HG02642 (cell line): ENCODE measurements around the gene TRAF3.

Experiments
- ATAC-seq: cut with Tn5 transposase; IDR thresholded peaks from one replicate; pipeline ENCODE4 v1.9.1; 2021; ENCODE audit warnings: mild to moderate bottlenecking; ENCODE audit not compliant: unreplicated experiment, poor library complexity

TRAF3 gene

DNA sequence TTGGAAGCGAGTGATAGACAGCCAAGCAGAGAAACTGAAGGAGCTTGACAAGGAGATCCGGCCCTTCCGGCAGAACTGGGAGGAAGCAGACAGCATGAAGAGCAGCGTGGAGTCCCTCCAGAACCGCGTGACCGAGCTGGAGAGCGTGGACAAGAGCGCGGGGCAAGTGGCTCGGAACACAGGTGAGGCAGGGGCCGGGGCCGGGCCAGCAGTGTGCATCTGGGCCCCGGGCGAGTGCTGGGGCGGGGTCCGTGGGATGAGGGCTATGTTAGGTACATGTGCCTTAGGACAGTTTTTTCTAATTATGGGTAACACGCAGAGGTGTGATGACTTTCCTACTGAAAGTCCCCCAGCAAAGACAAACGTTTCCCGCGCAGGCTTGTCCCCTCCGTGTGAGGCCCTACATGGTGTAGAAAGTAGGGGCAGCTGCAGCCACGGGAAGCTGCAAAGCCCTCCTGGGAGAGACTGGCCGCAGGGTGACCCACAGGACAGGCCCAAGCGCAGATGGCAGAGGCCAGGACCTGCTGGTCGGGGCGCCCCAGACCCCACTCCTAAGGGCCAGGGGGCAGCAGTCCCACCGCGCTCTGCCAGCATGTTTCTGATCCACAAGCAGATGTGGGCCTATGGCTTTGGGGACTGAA lies 126.1 kb downstream of the TRAF3 start:
- no peak for ATAC-seq

- no peak for ATAC-seq
Measured at GRCh38 chr14:102903889-102904512, 126.8 kb downstream of the TRAF3 start.

DNA sequence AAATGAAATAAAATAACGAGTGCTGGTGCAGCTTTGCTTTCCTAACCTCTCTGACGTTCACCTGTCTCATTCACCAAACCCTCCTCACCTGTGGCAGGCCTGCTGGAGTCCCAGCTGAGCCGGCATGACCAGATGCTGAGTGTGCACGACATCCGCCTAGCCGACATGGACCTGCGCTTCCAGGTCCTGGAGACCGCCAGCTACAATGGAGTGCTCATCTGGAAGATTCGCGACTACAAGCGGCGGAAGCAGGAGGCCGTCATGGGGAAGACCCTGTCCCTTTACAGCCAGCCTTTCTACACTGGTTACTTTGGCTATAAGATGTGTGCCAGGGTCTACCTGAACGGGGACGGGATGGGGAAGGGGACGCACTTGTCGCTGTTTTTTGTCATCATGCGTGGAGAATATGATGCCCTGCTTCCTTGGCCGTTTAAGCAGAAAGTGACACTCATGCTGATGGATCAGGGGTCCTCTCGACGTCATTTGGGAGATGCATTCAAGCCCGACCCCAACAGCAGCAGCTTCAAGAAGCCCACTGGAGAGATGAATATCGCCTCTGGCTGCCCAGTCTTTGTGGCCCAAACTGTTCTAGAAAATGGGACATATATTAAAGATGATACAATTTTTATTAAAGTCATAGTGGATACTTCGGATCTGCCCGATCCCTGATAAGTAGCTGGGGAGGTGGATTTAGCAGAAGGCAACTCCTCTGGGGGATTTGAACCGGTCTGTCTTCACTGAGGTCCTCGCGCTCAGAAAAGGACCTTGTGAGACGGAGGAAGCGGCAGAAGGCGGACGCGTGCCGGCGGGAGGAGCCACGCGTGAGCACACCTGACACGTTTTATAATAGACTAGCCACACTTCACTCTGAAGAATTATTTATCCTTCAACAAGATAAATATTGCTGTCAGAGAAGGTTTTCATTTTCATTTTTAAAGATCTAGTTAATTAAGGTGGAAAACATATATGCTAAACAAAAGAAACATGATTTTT lies 128.2 kb downstream of the TRAF3 start:
- no peak for ATAC-seq

DNA sequence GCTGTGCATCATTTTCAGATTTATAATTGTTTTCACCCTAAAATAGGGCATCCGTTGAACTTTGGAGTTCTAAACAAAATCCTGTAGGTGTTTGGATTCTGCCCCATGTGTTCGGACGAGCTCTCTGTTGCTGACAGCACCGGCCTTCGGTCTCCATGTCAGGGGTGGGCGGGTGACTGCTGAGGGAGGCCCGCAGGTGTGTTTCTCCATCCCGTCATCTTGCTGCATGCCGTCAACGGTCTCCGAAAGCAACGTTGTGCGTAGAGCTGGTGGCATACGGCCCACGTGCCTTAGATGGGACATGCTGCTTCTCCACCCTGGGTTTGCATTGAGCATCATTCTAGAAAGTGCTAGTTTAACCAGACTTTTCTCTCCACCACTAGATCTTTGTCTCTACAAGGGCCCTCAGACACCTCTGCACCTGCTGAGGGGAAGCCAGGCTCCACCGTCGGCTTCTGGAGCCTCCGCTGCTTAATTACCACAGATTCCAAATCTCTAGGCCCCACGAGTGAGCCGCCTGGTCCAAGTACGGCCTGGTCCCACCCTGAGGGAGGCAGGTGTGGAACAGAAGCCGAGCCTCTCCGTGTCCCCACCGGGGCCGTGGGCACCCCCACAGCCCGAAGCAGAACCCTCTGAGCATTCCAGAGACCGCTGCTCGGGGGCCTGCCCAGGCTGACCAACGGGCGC lies 129.5 kb downstream of the TRAF3 start:
- ATAC-seq = no peak

DNA sequence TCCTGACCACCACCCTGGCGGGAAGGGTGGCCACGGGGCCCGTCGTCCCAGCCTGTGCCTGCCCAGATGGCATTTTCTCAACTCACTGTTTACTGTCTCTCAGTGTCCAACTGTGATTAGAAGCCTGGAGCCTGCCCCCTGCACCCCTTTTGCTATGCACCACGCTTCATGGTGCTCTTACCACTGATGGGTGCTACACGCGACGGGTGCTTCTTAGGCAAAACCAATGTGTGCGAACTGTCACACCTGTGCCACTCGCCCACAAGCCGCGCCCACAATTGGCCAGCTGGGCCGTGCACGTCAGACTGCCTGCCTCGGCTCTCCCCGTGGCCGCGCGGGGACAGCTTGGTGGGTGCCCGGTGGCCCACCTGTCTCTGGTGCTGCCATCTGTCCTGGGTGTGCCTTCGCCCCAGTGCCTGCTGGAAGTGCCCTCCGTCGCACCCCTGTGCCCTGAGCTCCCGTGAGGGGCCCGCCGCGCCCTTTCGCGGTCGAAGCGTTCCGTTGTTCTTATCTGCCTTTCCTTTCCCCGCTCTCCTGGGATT lies 130.1 kb downstream of the TRAF3 start:
- ATAC-seq = no peak

GRCh38 chr14:102907980-102908730 lies 130.9 kb downstream of the TRAF3 start:
- ATAC-seq = no peak

- no peak for ATAC-seq
Measured at GRCh38 chr14:102908766-102909455, 131.7 kb downstream of the TRAF3 start.

GRCh38 chr14:102909462-102909861 lies 132.2 kb downstream of the TRAF3 start:
- no peak for ATAC-seq

DNA sequence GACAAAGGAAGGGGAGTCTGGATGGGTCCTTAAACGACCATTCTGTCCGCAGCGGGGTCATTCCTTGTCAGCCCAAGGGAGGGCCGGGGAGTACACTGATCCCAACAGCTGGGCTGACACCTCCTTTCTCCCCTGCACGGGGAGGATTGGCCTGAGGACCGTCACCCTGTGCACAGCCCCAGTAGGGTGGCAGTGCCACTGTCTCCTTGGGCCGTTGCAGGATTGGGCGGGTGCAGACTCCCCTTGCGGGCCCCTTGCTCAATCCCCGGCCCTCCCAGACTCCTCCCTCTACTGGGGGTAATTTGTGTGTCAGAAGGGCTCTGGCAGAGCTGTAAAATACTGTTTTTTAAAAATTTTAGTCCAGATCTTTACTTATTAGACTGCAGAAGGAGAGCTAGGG lies 132.7 kb downstream of the TRAF3 start:
- ATAC-seq = no peak

GRCh38 chr14:102910442-102910841 lies 133.2 kb downstream of the TRAF3 start:
- ATAC-seq = no peak

DNA sequence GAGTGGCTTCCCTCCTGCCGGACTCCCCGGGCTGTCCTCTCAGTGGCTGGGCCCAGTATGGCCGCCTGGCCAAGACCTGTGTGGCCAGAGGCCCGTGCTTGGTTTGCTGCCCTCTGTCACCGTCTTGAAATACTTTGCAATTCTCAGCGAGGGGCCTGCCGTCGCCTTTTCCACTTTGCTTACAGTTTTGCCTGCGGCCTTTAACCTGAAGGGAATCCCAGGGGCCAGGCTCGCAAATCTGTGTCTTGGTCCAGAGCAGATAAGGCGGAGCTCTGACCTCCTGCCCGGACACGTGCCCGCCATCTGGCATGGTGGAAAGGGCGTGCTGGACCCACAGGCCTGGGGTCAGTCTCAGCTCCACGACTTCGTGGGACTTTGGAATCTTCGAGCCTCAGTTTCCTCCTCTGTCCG lies 134.3 kb downstream of the TRAF3 start:
- no peak for ATAC-seq

DNA sequence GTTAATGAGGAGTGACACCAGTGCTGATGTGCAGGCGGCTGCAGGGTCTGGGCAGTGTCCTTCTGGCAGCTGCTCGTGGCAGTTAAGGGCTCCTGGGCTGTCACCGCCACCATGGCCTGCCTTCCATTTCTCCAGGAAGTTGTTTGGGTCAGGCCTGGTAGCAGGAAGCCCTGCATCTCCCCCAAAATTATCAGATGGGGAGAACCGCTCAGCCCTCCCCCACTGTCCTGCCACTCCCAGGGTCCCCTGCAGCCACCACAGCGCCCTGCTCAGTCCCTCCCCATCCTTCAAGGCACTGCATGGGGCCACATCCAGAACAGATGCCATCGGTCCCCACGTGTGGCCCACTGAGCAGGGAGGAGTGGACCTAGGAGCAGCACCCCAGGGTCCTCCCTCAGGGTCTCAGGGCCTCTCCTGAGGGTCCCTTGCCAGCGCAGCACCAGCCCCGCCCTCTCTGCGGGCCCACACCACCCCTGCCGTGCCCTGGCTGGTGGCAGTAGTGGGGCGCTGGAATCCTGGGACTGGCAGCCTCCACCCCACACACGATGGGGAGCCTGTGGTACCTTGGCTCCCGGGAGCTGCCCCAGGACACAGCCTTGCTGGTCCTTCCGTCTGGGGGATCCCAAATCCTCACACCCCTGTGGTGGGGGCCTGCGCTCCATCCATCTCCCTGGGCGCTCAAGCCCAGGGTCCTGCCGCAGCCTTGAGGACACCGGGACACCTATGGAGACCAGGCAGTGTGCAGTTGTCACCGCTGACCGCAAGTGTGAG lies 134.9 kb downstream of the TRAF3 start:
- no peak for ATAC-seq

DNA sequence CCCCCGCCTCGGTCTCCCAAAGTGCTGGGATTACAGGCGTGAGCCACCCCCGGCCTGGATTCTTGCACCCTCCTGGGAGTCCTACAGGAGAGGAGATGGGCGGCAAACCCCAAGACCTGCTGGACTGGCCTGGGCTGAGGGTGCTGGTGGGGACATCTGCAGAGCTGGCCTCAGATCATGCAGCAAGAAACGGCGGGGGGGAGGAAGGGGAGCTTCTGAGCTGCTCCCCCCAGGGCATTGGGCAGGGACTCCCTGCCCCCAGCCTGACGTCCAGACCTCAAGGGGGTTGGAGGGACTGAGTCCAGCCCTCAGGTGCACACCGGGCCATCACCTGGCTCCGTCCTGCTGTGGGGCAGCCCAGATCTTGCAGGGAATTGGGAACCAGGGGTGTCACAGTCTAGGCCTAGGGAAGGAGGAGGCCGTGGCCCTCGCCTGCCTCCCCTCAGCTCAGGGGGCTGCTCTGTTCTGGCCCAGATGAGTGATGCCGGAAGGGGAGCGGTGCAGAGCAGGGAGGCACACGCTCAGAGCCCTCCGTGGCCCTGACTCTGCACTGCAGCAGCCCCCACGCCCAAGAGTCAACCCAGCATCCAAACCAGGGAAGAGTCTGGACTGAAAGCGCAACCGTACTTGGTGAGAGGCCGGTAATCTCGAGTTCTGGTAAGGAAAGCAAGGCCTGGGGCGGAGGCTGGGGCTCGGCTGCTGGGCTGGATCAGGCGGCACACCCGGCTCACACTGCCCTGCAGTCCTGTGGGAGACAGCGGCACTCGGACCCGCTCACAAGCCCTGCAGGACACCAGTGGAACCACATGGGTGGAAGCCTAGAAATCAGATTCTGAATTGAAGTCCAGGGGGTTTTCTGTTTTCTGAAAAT lies 136.3 kb downstream of the TRAF3 start:
- ATAC-seq = no peak

DNA sequence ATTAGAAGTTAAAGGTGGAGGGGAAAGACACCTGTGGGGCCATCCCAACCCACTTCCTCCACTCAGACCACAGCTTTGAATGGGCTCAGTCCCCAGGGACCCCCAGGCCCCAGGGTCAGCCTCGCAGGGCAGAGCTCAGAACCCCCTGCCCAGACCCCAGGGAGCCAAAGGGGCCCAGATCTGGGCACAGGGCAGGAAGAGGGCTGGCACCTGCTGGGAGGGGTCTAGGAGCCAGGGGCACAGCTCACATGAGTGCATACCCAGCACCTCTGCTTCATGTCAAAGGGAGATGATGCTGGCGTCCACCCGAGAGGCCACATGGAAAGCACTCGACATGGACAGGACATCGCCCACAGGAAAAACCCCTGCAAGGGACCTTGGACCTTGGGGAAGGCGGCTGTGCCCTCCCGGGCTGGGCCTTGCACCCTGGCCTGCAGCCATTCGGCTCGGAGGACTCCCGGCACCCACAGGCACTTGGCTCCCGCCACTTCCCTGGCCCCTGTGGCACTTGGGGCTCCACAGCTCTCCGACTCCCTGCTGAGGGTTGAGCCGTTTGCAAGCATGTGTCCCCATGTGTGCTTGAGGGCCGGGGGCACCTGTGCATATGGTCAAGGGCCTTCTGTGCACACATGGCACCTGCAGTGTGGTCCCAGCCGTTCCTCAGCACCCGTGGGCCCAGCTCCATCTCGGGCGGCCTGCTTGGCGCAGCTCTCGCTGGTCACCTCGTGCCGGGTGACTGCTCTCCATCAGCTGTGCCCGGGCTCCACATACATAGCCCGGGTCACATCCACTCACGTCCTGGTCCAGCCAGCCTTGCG lies 137.4 kb downstream of the TRAF3 start:
- ATAC-seq = no peak

DNA sequence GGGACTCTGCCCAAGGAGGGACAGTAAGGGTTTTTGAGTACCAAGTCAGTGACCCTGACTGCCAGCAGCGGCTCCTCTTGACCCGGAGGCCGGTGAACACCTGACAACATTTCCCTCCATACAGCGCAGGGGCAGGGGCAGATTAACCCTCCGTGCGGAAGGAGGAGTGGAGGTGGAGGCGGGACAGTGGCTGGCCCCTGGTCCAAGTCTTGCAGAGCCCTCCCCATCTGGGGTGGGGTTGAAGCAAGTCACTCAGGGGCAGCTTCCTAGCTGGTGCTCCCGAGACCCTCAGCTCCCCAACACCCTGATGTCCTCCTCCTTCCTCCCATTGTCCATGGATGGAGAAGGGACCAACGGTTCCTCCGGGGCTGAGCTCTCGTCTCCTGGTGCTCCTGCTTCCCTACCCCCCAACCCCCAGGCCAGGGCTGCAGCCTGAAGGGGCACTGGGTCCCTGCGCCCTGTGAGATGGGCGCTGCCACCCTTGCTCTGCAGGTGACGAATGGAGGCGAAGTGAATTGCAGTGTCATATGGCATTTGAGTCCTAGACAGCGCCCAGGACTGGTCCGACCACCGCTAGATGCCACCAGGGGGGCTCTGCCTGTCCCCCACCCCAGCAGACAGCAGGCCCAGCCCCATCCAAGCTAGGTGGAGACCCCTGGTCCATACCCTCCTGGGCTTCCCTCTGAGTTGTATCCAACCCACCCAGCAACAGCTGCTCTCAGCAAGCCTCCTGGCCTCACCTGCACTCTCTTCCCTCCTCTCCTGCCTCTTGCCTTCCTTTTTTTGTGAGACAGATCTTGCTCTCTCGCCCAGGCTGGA lies 138.3 kb downstream of the TRAF3 start:
- no peak for ATAC-seq
